ENCODE measurements around the gene GIGYF2.

GRCh38 chr2:232672588-232672987 lies 24.5 kb upstream of the GIGYF2 start:
- TF ChIP-seq CTCF (IDR thresholded peaks at IDR 0.05; ENCODE audit: low read length) (no peak), EZH2phosphoT487 (IDR thresholded peaks at IDR 0.05; ENCODE audit: low read length) (no peak)
